GM10248 (cell line): ENCODE measurements around the gene PFKFB3.

Experiments used
- CTCF ChIA-PET: fragments of 300-600 bp; sonication (Branson Sonifier 250); formaldehyde crosslinking; extraction: SDS; loops from one replicate; lab custom pipeline; 2021; ENCODE audit warnings: antibody characterized with exemption; lab: Yijun Ruan, JAX
- POLR2A ChIA-PET: fragments of 350-650 bp; sonication (Branson Sonifier 250); formaldehyde crosslinking; extraction: SDS; loops from one replicate; lab custom pipeline; 2020; ENCODE audit warnings: antibody characterized with exemption; lab: Yijun Ruan, JAX
- DNase-seq: peaks from one replicate; pipeline ENCODE4 v3.0.0; 2012; ENCODE audit errors: extremely low spot score
- TF ChIP-seq, protein P1 (sequence below): IDR thresholded peaks from 2 replicates; pipeline ENCODE4 v1.5.1; 2012; ENCODE audit warnings: mild to moderate bottlenecking, low read depth; ENCODE audit errors: extremely low read depth, missing control alignments, control extremely low read depth

Gene PFKFB3

DNA sequence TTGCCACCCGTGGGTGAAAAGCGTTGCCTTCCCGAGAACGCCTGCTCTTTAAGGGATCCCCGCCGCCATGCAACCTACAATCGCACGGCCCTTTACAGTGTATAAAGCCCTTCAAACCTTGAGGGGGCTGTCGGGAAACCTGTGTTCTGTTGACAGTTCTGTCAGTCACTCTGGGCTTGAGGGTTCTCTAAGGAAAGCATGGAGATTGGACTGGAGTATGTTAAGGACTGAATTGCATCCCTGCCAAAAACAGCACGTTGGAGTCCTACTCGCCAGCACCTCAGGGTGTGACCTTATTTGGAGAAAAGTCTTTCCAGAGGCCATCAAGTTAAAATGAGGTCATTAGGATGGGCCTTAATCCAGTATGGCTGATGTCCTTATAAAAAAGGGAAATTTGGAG, 70.6 kb downstream of the PFKFB3 start:
- no peak for DNase-seq
- TF ChIP-seq, protein P1, sequence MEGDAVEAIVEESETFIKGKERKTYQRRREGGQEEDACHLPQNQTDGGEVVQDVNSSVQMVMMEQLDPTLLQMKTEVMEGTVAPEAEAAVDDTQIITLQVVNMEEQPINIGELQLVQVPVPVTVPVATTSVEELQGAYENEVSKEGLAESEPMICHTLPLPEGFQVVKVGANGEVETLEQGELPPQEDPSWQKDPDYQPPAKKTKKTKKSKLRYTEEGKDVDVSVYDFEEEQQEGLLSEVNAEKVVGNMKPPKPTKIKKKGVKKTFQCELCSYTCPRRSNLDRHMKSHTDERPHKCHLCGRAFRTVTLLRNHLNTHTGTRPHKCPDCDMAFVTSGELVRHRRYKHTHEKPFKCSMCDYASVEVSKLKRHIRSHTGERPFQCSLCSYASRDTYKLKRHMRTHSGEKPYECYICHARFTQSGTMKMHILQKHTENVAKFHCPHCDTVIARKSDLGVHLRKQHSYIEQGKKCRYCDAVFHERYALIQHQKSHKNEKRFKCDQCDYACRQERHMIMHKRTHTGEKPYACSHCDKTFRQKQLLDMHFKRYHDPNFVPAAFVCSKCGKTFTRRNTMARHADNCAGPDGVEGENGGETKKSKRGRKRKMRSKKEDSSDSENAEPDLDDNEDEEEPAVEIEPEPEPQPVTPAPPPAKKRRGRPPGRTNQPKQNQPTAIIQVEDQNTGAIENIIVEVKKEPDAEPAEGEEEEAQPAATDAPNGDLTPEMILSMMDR = no peak
- ChIA-PET CTCF (interaction anchor here (3.4 kb wide), 1 partner anchor 71 kb away, joined by 12 read pairs; the partner anchor contains the start of gene PFKFB3), POLR2A (interaction anchor here (0.6 kb wide), 1 partner anchor 25 kb away, joined by 8 read pairs; no protein-coding TSS in a partner anchor)

DNA sequence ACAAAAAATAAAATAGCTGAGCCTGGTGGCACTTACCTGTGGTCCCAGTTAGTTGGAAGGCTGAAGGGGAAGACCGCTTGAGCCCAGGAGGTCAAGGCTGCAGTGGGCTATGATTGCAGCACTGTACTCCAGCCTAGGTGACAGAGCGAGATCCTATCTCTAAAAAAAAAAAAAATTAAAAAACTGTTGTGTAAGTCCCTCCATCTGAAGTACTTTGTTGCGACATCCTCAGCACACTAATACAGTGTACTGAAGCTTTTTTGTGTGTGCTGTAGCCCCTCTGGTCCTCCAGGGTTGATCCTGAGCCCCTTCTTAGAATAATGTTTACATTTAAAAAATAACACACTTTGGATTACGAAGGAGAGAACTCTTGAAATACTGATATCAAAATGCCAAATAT, 71.3 kb downstream of the PFKFB3 start:
- no peak for DNase-seq
- ChIA-PET CTCF (interaction anchor here (1.7 to 3.4 kb wide), 2 partner anchors 72 to 128 kb away, joined by 6 to 12 read pairs; partner anchors contain the start of gene PFKFB3), POLR2A (interaction anchor here (1.9 kb wide), 1 partner anchor 70 kb away, joined by 7 read pairs; no protein-coding TSS in a partner anchor)
- TF ChIP-seq, protein P1 = no peak

DNA sequence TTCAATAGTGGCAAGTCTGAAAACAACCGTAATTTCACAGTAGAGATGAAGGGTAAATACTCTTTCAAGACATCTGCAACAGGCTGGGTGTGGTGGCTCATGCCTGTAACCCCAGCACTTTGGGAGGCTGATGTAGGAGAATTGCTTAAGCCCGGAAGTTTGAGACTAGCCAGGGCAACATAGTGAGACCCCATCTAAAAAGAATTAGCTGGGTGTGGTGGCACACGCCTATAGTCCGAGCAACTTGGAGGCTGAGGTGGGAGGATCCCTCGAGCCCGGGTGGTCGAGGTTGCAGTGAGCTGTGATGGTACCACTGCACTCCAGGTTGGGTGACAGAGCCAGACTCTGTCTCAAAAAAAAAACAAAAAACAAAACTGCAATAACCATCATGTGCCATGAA, 71.8 kb downstream of the PFKFB3 start:
- DNase-seq = no peak
- TF ChIP-seq, protein P1 = no peak
- ChIA-PET POLR2A (interaction anchor here (1.5 to 1.9 kb wide), 2 partner anchors 70 to 72 kb away, joined by 6 to 7 read pairs; partner anchors contain the start of gene PFKFB3), CTCF (interaction anchor here (1.1 to 3.4 kb wide), 7 partner anchors 10 to 127 kb away, joined by 3 to 12 read pairs (median 5); partner anchors contain the start of gene PFKFB3)

DNA sequence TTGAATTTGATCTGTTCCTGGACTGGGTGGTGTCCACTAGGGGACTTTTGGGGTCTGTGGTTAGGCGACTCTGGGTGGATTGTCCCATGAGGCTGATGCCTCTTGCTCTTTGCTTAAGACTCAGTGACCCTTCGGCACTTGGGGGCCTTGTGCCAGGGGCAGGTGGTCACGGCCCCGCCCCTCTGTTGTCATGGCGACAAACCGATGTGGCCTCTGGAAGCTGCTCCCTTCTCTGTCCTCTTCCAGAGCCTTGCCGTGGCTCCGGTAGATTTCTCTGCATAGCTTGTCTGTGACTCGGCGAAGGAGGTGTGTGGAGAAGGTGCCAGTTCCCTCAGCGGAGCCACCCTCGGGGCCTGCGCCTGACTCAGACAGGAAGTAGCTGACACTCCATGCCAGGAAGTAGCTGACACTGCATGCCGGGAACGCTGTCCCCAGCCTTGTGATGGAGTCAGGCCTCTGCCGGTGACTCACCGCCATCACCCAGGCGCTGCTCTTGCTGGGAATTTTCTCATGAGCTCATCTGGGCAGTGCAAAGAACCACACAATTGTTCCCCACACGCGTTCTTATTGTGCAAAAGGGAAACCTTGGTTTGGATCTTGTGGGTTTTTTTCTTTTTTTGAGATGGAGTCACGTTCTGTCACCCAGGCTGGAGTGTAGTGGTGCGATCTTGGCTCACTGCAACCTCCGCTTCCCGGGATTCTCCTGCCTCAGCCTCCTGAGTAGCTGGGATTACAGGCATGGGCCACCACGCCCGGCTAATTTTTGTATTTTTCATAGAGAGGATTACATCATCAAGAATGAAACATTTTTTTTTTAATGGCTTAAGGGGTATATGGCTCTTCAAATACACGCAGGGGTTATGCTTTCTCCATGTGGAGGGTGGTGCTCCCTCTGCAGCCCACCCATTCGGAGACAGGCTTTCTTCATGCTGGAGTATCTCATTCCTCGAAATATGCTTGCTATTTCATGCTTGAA, 72.6 kb downstream of the PFKFB3 start:
- TF ChIP-seq, protein P1 = no peak
- peak; percentile 82 for DNase-seq
- ChIA-PET CTCF (interaction anchor here (0.7 to 3.4 kb wide), 13 partner anchors 9 to 189 kb away, joined by 3 to 12 read pairs (median 3); partner anchors contain the start of gene PFKFB3), POLR2A (interaction anchor here (1.0 to 1.9 kb wide), 4 partner anchors 20 to 73 kb away, joined by 3 to 7 read pairs (median 6); partner anchors contain the start of gene PFKFB3)

DNA sequence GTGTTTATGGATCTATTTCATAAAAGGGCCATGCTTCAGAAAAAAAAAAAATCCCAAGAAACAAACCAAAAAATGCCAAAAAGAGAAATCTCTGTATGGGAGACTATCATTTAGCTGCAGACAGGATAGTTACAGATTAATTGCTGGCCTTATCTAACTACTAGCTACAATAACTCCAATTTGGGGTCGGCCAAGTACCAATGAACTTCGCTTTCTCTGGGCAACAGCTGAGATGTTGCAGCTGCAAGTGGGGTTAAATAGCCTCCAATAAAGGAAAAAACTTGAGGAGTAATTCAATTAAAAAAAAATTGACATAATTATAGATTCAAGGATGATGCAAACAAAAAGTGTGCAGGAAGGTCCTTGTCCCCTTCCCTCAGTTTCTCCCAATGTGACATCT, 73.6 kb downstream of the PFKFB3 start:
- POLR2A ChIA-PET = no interaction called here
- CTCF ChIA-PET = interaction anchor here (1.4 kb wide), 1 partner anchor 190 kb away, joined by 3 read pairs; no protein-coding TSS in a partner anchor
- TF ChIP-seq, protein P1 = no peak
- no peak for DNase-seq

DNA sequence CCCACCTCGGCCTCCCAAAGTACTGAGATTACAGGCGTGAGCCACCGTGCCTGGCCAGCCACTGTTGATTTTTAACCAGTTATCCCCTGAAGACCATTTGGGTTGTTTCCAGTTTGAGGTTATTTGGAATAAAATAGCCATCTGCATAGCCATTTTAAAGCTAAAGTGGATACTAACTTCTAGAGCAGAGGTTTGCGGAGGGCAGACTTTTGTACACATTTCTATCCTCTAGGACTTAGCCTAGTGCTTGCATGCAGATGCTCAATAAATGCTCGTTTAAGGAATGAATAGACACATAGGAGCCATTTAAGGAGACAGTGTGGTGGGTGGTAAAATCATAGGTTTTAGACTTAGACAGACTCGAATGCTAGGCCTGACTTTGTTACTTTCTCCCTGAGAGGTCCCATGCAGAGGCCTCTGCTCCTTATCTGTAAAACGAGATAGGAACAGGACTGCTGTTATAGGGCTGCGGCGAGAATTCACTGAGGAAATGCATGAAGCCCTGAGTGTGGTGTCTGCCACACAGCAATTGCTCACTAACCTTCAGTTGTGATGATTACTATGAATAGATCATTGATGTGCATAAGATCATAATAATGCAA, 75.9 kb downstream of the PFKFB3 start:
- POLR2A ChIA-PET = no interaction called here
- TF ChIP-seq, protein P1 = no peak
- CTCF ChIA-PET = interaction anchor here (1.5 kb wide), 1 partner anchor 40 kb away, joined by 3 read pairs; no protein-coding TSS in a partner anchor
- no peak for DNase-seq
